K562 (cell line): ENCODE data around the gene INO80D. TPM values are rescaled to one million over a fixed set of nuclear protein-coding genes. Genes with fewer than 3 reads are reported as not detected.

ENCODE experiments used
- ATAC-seq: fragments of 200-7000 bp; cut with Tn5 transposase; 3 replicates; pipeline ENCODE4 v1.9.1; 2020; ENCODE audit warnings: moderate library complexity
- BruUV-seq: library from RNA; stranded (reverse); fragments of 400-500 nt; replicated peaks from 2 replicates; lab custom pipeline; 2021; lab: Mats Ljungman, UMichigan
- CTCF ChIA-PET: fragments of 300-600 bp; formaldehyde crosslinking; extraction: SDS; loops from one replicate; lab custom pipeline; 2021; ENCODE audit warnings: low intra/inter-chr PET ratio; lab: Yijun Ruan, JAX
- POLR2A ChIA-PET: fragments of 300-600, 350-650 bp; sonication (Branson Sonifier 250); formaldehyde crosslinking; extraction: SDS; loops from one replicate; lab custom pipeline; 2021; ENCODE audit warnings: antibody characterized with exemption, inconsistent platforms; lab: Yijun Ruan, JAX
- DNase-seq, 4 experiments: peaks; one replicate each; pipeline versions ENCODE4 v3.0.0 to v3.0.0-alpha.2; 2011 to 2018; ENCODE audit warnings: low spot score in 3 of 4, mixed read lengths in 3 of 4; ENCODE audit errors: extremely low read depth in 1 of 4
- FAIRE-seq: peaks from 2 replicates; lab custom pipeline; 2011; peaks lifted over from hg19 to GRCh38; lab: Jason Lieb, UNC
- H2AFZ ChIP-seq: 2 replicates; pipeline ENCODE4 v1.6.0; 2011; ENCODE audit warnings: low read depth, low read length, control low read depth, inconsistent platforms
- H3K27ac ChIP-seq: fragments of 200-600 bp; 3 replicates; pipeline ENCODE4 v1.8.0; 2011; ENCODE audit warnings: low read depth, mild to moderate bottlenecking, control low read depth, inconsistent platforms, low read length, moderate library complexity, mixed read lengths; ENCODE audit errors: extremely low read depth
- H3K27me3 ChIP-seq, 2 experiments: fragments of 300-600 bp in 1 of 2; 2 replicates in 1 of 2; 3 replicates in 1 of 2; pipeline versions ENCODE4 v1.6.0 to v1.8.0; 2011; ENCODE audit warnings: inconsistent platforms in 2 of 2, low read length in 2 of 2, mild to moderate bottlenecking in 1 of 2, mixed read lengths in 1 of 2, moderate library complexity in 1 of 2; ENCODE audit not compliant: control insufficient read depth in 2 of 2, insufficient read depth in 2 of 2
- H3K36me3 ChIP-seq: fragments of 300-600 bp; 3 replicates; pipeline ENCODE4 v1.8.0; 2011; ENCODE audit warnings: mild to moderate bottlenecking, low read length, inconsistent platforms; ENCODE audit not compliant: control insufficient read depth, insufficient read depth
- H3K4me1 ChIP-seq, 2 experiments: fragments of 200-600 bp in 1 of 2; replicated peaks in 1 of 2; 2 replicates in 1 of 2; 3 replicates in 1 of 2; pipeline versions ENCODE4 v1.5.1 to v1.8.0; 2011; ENCODE audit warnings: inconsistent platforms in 2 of 2, low read length in 2 of 2, mild to moderate bottlenecking in 1 of 2, mixed read lengths in 1 of 2, moderate library complexity in 1 of 2; ENCODE audit not compliant: control insufficient read depth in 2 of 2, insufficient read depth in 2 of 2
- H3K4me2 ChIP-seq: 2 replicates; pipeline ENCODE4 v1.6.1; 2011; ENCODE audit warnings: low read length, control low read depth, inconsistent platforms, mixed read lengths; ENCODE audit not compliant: insufficient read depth
- H3K4me3 ChIP-seq: fragments of 200-600 bp; sonication (generic), shearing (Covaris generic); 2 replicates; pipeline ENCODE4 v1.5.1; 2016; ENCODE audit warnings: control low read depth, inconsistent platforms
- H3K79me2 ChIP-seq: fragments of 200-600 bp; 3 replicates; pipeline ENCODE4 v1.8.0; 2011; ENCODE audit warnings: low read length, inconsistent platforms; ENCODE audit not compliant: control insufficient read depth, insufficient read depth
- H3K9ac ChIP-seq, 2 experiments: 2 replicates each; pipeline versions ENCODE4 v1.6.0 to v1.6.1; 2011; ENCODE audit warnings: low read depth in 2 of 2, low read length in 2 of 2, control low read depth in 1 of 2, inconsistent platforms in 1 of 2, mild to moderate bottlenecking in 1 of 2, mixed read lengths in 1 of 2; ENCODE audit not compliant: insufficient read depth in 1 of 2
- H3K9me1 ChIP-seq: one replicate; pipeline ENCODE4 v1.6.0; 2011; ENCODE audit warnings: inconsistent platforms, mild to moderate bottlenecking, low read length, moderate library complexity; ENCODE audit not compliant: control insufficient read depth, insufficient read depth
- H3K9me3 ChIP-seq: replicated peaks from 2 replicates; pipeline ENCODE4 v1.5.1; 2011; ENCODE audit warnings: low read depth, low read length, inconsistent platforms; ENCODE audit not compliant: control insufficient read depth, insufficient read depth
- H4K20me1 ChIP-seq: replicated peaks from 2 replicates; pipeline ENCODE4 v1.6.1; 2011; ENCODE audit warnings: low read length, inconsistent platforms, mixed read lengths; ENCODE audit not compliant: control insufficient read depth, insufficient read depth
- BRF1 ChIP-seq: IDR thresholded peaks from 3 replicates; pipeline ENCODE4 v1.6.1; 2011; ENCODE audit warnings: borderline replicate concordance, mild to moderate bottlenecking; ENCODE audit not compliant: insufficient read length; ENCODE audit errors: extremely low read depth
- NFRKB ChIP-seq: fragments of 450-650 bp; IDR thresholded peaks from 2 replicates; pipeline ENCODE4 v1.6.1; 2016; ENCODE audit warnings: low read depth
- RCOR1 ChIP-seq, 2 experiments: IDR thresholded peaks; 2 replicates each; pipeline ENCODE4 v1.6.1; 2012; ENCODE audit warnings: low read depth in 2 of 2, low read length in 2 of 2, borderline replicate concordance in 1 of 2, improper control_type of control experiment in 1 of 2
- in situ Hi-C: fragments of 300-500 bp; cut with MboI; formaldehyde crosslinking; loops from 4 replicates; pipeline ENCODE4 v1.15.0; 2018; ENCODE audit warnings: inconsistent platforms, mixed read lengths
- intact Hi-C: fragments of 100-400 bp; cut with micrococcal nuclease; formaldehyde crosslinking; loops from 2 replicates; pipeline ENCODE4 v1.14.2; 2022
- polyA plus RNA-seq, 8 experiments: library from polyadenylated mRNA; depleted of rRNA in 4 of 8; stranded (reverse) in 5 of 8; unstranded in 3 of 8; fragments of >200 nt; fragmentation: Nextera tagmentation in 2 of 8; fragmentation: Illumina TruSeq in 1 of 8; extraction: Ambion mirVana in 2 of 8; extraction: Trizol in 1 of 8; gene quantifications; 2 replicates each; pipeline versions ENCODE4 v1.2.1 to v1.2.3, GENCODE V29; 2011 to 2014; ENCODE audit warnings: inconsistent platforms in 1 of 8, missing spikeins in 1 of 8
- total RNA-seq, 7 experiments: library from RNA; depleted of rRNA in 6 of 7; stranded (reverse); fragments of >200 nt in 6 of 7; fragmentation: Illumina TruSeq in 2 of 7; extraction: Trizol in 2 of 7; gene quantifications; 2 replicates each; pipeline versions ENCODE4 v1.2.1 to v1.2.3, GENCODE V29; 2011 to 2021; ENCODE audit warnings: low replicate concordance in 1 of 7
- TF ChIP-seq, protein P1 (sequence below): fragments of 450-650 bp; IDR thresholded peaks from 2 replicates; pipeline ENCODE4 v1.6.1; 2016; ENCODE audit warnings: mild to moderate bottlenecking, moderate library complexity
- TF ChIP-seq, protein P2 (sequence below), 2 experiments: fragments of 450-650 bp in 1 of 2; sonication (generic) in 1 of 2; formaldehyde crosslinking in 1 of 2; IDR thresholded peaks in 1 of 2; conservative IDR thresholded peaks in 1 of 2; 2 replicates each; pipeline versions ENCODE4 v1.6.1 to v1.8.1; 2016 to 2023; ENCODE audit warnings: mild to moderate bottlenecking in 2 of 2, moderate library complexity in 2 of 2, inconsistent platforms in 1 of 2, missing genetic modification reagents in 1 of 2
- TF ChIP-seq, protein P3 (sequence below): sonication (generic); formaldehyde crosslinking; IDR thresholded peaks from 2 replicates; pipeline ENCODE4 v1.9.0; 2022; ENCODE audit warnings: mild to moderate bottlenecking, missing genetic modification reagents
- TF ChIP-seq, protein P4 (sequence below): sonication (generic); formaldehyde crosslinking; IDR thresholded peaks from 2 replicates; pipeline ENCODE4 v1.8.1; 2023; ENCODE audit warnings: mild to moderate bottlenecking, missing genetic modification reagents

Gene INO80D
- total and polyA plus RNA-seq, 9 of the 15 experiments (the other 6 are each of a cell fraction or from before 2014, with no cell fraction given), result 0.64 to 8.1 (median 2.9) TPM

DNA sequence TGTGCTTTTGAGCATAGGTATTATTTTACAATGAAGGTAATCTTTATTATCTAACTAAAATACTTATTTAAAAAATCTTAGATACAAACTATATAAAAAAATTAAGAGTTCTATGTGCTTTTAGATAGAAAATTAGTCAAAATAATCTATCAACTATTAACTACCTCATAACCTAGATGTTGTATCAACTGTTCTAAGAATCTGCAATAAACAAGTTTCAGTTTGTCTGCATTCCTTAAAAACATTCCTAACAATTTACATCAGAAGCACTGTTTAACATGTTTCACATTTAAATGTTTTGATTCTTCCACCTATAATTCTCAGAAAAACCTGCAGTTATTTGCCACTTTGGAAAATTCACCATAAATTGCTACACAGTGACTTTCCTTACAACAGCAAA is 39.9 kb upstream of the INO80D start:
- ChIA-PET POLR2A (no interaction called here), CTCF (no interaction called here)
- Histone ChIP-seq H3K4me3 (no peak overlapping the region), H3K79me2 (no peaks in the 10 kb centered on the region), H3K36me3 (peaks cover 72% of the 10 kb centered on the region), H3K9ac (no peak overlapping the region), H3K27ac (no peak overlapping the region), H4K20me1 (no peaks in the 10 kb centered on the region), H3K4me1 (no peaks in the 10 kb centered on the region), H3K9me1 (no peaks in the 10 kb centered on the region), H3K4me2 (no peak overlapping the region), H3K9me3 (no peaks in the 10 kb centered on the region), H3K27me3 (no peaks in the 10 kb centered on the region), H2AFZ (no peak overlapping the region)
- intact Hi-C loops (no loop called here), in situ Hi-C loops (no loop called here)
- FAIRE-seq, result no peak
- BruUV-seq, result no TSS peak
- no peak for DNase-seq
- no peak for ATAC-seq
- TF ChIP-seq, protein P1, sequence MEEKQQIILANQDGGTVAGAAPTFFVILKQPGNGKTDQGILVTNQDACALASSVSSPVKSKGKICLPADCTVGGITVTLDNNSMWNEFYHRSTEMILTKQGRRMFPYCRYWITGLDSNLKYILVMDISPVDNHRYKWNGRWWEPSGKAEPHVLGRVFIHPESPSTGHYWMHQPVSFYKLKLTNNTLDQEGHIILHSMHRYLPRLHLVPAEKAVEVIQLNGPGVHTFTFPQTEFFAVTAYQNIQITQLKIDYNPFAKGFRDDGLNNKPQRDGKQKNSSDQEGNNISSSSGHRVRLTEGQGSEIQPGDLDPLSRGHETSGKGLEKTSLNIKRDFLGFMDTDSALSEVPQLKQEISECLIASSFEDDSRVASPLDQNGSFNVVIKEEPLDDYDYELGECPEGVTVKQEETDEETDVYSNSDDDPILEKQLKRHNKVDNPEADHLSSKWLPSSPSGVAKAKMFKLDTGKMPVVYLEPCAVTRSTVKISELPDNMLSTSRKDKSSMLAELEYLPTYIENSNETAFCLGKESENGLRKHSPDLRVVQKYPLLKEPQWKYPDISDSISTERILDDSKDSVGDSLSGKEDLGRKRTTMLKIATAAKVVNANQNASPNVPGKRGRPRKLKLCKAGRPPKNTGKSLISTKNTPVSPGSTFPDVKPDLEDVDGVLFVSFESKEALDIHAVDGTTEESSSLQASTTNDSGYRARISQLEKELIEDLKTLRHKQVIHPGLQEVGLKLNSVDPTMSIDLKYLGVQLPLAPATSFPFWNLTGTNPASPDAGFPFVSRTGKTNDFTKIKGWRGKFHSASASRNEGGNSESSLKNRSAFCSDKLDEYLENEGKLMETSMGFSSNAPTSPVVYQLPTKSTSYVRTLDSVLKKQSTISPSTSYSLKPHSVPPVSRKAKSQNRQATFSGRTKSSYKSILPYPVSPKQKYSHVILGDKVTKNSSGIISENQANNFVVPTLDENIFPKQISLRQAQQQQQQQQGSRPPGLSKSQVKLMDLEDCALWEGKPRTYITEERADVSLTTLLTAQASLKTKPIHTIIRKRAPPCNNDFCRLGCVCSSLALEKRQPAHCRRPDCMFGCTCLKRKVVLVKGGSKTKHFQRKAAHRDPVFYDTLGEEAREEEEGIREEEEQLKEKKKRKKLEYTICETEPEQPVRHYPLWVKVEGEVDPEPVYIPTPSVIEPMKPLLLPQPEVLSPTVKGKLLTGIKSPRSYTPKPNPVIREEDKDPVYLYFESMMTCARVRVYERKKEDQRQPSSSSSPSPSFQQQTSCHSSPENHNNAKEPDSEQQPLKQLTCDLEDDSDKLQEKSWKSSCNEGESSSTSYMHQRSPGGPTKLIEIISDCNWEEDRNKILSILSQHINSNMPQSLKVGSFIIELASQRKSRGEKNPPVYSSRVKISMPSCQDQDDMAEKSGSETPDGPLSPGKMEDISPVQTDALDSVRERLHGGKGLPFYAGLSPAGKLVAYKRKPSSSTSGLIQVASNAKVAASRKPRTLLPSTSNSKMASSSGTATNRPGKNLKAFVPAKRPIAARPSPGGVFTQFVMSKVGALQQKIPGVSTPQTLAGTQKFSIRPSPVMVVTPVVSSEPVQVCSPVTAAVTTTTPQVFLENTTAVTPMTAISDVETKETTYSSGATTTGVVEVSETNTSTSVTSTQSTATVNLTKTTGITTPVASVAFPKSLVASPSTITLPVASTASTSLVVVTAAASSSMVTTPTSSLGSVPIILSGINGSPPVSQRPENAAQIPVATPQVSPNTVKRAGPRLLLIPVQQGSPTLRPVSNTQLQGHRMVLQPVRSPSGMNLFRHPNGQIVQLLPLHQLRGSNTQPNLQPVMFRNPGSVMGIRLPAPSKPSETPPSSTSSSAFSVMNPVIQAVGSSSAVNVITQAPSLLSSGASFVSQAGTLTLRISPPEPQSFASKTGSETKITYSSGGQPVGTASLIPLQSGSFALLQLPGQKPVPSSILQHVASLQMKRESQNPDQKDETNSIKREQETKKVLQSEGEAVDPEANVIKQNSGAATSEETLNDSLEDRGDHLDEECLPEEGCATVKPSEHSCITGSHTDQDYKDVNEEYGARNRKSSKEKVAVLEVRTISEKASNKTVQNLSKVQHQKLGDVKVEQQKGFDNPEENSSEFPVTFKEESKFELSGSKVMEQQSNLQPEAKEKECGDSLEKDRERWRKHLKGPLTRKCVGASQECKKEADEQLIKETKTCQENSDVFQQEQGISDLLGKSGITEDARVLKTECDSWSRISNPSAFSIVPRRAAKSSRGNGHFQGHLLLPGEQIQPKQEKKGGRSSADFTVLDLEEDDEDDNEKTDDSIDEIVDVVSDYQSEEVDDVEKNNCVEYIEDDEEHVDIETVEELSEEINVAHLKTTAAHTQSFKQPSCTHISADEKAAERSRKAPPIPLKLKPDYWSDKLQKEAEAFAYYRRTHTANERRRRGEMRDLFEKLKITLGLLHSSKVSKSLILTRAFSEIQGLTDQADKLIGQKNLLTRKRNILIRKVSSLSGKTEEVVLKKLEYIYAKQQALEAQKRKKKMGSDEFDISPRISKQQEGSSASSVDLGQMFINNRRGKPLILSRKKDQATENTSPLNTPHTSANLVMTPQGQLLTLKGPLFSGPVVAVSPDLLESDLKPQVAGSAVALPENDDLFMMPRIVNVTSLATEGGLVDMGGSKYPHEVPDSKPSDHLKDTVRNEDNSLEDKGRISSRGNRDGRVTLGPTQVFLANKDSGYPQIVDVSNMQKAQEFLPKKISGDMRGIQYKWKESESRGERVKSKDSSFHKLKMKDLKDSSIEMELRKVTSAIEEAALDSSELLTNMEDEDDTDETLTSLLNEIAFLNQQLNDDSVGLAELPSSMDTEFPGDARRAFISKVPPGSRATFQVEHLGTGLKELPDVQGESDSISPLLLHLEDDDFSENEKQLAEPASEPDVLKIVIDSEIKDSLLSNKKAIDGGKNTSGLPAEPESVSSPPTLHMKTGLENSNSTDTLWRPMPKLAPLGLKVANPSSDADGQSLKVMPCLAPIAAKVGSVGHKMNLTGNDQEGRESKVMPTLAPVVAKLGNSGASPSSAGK, result no peak
- TF ChIP-seq, protein P2, sequence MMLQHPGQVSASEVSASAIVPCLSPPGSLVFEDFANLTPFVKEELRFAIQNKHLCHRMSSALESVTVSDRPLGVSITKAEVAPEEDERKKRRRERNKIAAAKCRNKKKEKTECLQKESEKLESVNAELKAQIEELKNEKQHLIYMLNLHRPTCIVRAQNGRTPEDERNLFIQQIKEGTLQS (IDR thresholded peaks at IDR 0.05), result no peak
- TF ChIP-seq, protein P2 (CRISPR knock-in tag; conservative IDR thresholded peaks at IDR 0.05), result no peak
- TF ChIP-seq, protein P3, sequence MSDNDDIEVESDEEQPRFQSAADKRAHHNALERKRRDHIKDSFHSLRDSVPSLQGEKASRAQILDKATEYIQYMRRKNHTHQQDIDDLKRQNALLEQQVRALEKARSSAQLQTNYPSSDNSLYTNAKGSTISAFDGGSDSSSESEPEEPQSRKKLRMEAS (CRISPR knock-in tag), result no peak
- TF ChIP-seq NFRKB, result no peak
- TF ChIP-seq, protein P4, sequence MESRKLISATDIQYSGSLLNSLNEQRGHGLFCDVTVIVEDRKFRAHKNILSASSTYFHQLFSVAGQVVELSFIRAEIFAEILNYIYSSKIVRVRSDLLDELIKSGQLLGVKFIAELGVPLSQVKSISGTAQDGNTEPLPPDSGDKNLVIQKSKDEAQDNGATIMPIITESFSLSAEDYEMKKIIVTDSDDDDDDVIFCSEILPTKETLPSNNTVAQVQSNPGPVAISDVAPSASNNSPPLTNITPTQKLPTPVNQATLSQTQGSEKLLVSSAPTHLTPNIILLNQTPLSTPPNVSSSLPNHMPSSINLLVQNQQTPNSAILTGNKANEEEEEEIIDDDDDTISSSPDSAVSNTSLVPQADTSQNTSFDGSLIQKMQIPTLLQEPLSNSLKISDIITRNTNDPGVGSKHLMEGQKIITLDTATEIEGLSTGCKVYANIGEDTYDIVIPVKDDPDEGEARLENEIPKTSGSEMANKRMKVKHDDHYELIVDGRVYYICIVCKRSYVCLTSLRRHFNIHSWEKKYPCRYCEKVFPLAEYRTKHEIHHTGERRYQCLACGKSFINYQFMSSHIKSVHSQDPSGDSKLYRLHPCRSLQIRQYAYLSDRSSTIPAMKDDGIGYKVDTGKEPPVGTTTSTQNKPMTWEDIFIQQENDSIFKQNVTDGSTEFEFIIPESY, result no peak
- no peak for TF ChIP-seq RCOR1 (IDR thresholded peaks at IDR 0.05; ENCODE audit: borderline replicate concordance in 1 of 2, low read depth in 2 of 2, low read length in 2 of 2)
- no peak for TF ChIP-seq BRF1
